Measurements from ENCODE around the gene RBM26.
"Not testable (repeated sequence)": the region's sequence is repeated elsewhere in the genome, so short reads cannot be mapped to it uniquely, and the experiment has no call there.

RBM26 gene

GRCh38 chr13:79328510-79328909, 77.5 kb downstream of the RBM26 start:
- no peak for DNase-seq

- DNase-seq, result no peak
These were observed 85.6 kb downstream of the RBM26 start for GRCh38 chr13:79320433-79320832.

- DNase-seq, result no peak
These were observed 87.4 kb downstream of the RBM26 start for GRCh38 chr13:79318664-79319063.

GRCh38 chr13:79317856-79318255, 88.2 kb downstream of the RBM26 start:
- no peak for DNase-seq

GRCh38 chr13:79314652-79315051, 91.4 kb downstream of the RBM26 start:
- no peak for DNase-seq

- DNase-seq, result no peak
These were observed 93.7 kb downstream of the RBM26 start for GRCh38 chr13:79312340-79312855.

DNA sequence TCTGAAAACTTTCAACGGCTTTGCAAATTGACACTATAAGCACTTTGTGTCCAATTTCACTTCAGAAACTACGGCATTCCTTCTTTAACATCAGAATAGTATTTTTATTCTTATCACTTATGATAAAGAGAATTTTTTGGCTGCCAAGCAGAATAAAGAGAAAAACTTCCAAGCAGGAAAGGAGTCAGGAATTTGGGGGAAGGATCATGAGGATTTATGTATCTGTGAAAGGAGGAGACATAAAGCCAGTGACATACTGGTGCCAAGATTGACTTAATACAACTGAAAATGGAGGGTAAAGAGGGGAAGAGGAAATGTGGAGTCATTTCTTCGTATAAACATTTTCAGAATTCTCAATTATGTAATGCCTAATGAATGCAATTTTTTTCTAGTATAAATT, 94.7 kb downstream of the RBM26 start:
- no peak for DNase-seq

- DNase-seq, result no peak
These were observed 96.4 kb downstream of the RBM26 start for GRCh38 chr13:79309690-79310089.

GRCh38 chr13:79307866-79308298, 98.2 kb downstream of the RBM26 start:
- DNase-seq, result no peak

DNA sequence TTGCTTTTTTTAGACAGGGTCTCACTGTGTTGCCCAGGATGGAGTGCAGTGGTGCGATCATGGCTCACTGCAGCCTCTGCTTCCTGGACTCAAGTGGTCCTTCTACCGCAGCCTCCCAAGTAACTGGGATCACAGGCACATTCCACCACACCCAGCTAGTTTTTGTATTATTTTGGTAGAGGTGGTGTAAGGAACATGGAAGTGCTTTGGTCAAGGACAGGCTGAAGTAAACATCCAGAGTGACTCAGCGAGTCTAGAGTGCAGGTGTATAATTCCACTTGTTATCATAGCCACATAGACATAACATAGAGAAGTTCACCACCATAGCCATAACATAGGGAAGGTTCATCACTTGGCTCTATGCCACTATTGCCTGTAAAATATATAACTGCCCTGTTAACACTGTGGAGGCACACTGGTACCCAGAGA, 98.6 kb downstream of the RBM26 start:
- no peak for DNase-seq

DNA sequence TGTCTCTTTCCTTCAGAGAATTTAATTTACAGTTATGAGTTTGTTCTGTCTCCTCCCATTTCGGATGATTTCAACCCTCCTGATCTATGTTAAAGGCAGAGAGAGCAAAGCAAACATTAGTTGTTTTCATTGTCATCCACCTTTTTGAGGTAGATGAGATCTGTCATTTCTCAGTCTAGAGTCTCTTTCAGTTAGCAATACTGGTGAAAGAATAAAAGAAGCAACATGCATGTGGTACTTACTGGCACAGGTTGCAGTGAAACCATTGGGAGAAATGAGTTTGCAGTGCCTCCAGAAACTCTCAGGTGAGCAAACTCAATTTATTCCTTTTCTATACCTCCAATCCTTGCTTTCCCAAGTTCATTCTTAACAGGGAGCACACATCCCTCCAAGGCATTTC, 99.4 kb downstream of the RBM26 start:
- no peak for DNase-seq

GRCh38 chr13:79297128-79297527, 108.9 kb downstream of the RBM26 start:
- no peak for DNase-seq

DNA sequence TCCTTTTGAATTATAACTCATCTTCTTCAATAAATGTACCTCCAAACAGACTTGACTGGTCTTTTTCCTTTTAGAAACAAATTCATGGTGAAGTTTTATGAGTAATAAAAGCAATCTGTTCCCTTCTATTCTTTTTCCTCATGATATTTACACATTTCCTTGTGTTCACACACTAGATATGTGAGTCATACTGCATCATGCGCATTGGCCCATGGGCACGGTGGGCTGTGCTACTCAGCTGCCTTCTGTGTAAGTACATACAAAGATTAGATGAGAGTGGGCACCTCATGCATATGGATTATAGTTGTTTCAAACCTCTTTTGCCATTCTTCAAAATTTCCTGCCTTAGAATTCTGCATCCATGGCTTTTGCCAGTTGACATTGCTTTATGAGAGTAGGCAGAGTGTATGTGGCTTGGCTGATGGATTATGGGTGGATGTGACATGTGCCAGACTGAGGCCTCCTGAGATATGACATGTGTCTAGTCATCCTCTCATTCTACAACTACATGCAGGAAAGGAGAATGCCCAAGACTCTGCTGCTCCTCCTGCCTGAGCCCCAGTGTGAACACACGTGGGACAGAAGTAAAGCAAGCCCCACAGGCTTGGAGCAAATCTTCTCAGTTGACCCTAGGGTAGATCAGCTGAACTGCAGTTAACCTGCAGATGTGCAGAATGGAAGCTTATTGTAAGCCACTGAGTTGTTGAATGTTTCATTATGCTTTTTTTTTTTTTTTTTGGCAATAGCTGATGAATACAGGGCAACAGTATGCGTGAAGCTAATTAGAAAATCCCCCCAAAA, 109.9 kb downstream of the RBM26 start:
- no peak for DNase-seq

GRCh38 chr13:79290595-79291244, 115.3 kb downstream of the RBM26 start:
- no peak for DNase-seq

- DNase-seq, result no peak
These were observed 116.5 kb downstream of the RBM26 start for GRCh38 chr13:79289571-79289970.

- peak in 2 of 3 experiments; percentile 49 to 60 for DNase-seq
These were observed 117.9 kb downstream of the RBM26 start for GRCh38 chr13:79287939-79288795.

GRCh38 chr13:79285159-79285558, 120.9 kb downstream of the RBM26 start:
- DNase-seq, result no peak

DNA sequence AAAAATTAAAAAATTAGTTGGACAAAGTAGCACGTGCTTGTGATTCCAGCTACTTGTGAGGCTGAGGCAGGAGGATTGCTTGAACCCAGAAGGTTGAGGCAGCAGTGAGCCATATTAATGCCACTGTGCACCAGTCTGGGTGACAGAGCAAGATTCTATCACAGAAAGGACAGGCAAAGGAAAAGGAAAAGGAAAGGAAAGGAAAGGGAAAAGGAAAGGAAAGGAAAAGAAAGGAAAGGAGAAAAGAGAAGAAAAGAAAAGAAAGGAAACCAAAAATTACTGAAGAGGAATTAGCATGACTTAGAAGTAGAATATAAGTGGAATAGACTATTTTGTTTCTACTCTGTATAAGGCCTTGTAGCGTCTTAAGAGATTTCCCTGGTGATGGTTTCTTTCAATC, 122.3 kb downstream of the RBM26 start:
- DNase-seq, result no peak

DNA sequence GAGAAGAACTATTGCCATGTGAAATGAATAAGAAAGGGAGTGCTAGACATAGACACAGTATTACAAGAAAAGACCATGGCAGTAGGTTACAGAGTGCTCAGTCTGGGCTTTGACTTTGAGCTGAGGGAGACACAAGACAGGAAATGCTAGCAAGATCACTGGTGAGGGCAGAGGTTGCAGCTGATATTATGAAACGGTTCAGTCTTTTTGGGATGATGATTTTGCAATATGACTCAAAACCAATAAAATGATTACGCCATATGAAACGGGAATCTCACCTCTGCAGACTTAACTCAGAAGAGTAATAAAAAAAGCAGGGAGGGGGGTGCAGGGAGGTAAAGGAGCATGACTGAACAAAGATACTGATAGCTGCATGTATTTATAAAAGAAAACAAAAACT, 123.1 kb downstream of the RBM26 start:
- no peak for DNase-seq

- no peak for DNase-seq
These were observed 123.5 kb downstream of the RBM26 start for GRCh38 chr13:79282508-79282907.

GRCh38 chr13:79281339-79281747, 124.7 kb downstream of the RBM26 start:
- peak; percentile 52 to 90 (median 69) for DNase-seq

GRCh38 chr13:79279735-79280134, 126.3 kb downstream of the RBM26 start:
- DNase-seq, result not testable (repeated sequence)

GRCh38 chr13:79273045-79273444, 133.0 kb downstream of the RBM26 start:
- no peak for DNase-seq
